GM18517 (cell line): ENCODE measurements around the gene FOLR2.
"Not testable (repeated sequence)": the region's sequence is repeated elsewhere in the genome, so short reads cannot be mapped to it uniquely, and the experiment has no call there.

Experiments used
- ATAC-seq: cut with Tn5 transposase; IDR thresholded peaks from one replicate; pipeline ENCODE4 v1.9.1; 2021; ENCODE audit warnings: mild to moderate bottlenecking, moderate library complexity; ENCODE audit not compliant: unreplicated experiment

FOLR2 gene

GRCh38 chr11:72216638-72217037 is at the start of gene FOLR2:
Gene FOLR2, plus strand, starts transcription at chr11:72216794. Its CDS starts 1,791 bp downstream, at chr11:72218585.
- ATAC-seq = no peak

GRCh38 chr11:72169046-72169555 is 47.5 kb upstream of the FOLR2 start:
- ATAC-seq = not testable (repeated sequence)

GRCh38 chr11:72169754-72170153 is 46.8 kb upstream of the FOLR2 start:
- ATAC-seq = not testable (repeated sequence)

- ATAC-seq = not testable (repeated sequence)
These were observed 44.6 kb upstream of the FOLR2 start for GRCh38 chr11:72172043-72172442.

GRCh38 chr11:72173291-72173690 is 43.3 kb upstream of the FOLR2 start:
- no peak for ATAC-seq

- no peak for ATAC-seq
These were observed 42.1 kb upstream of the FOLR2 start for GRCh38 chr11:72174302-72175070.

GRCh38 chr11:72177656-72178055 is 38.9 kb upstream of the FOLR2 start:
- ATAC-seq = no peak

- ATAC-seq = no peak
These were observed 37.4 kb upstream of the FOLR2 start for GRCh38 chr11:72179049-72179803.

GRCh38 chr11:72179804-72180396 is 36.7 kb upstream of the FOLR2 start:
- no peak for ATAC-seq

GRCh38 chr11:72180892-72181552 is 35.6 kb upstream of the FOLR2 start:
- ATAC-seq = not testable (repeated sequence)

- ATAC-seq = not testable (repeated sequence)
These were observed 35.0 kb upstream of the FOLR2 start for GRCh38 chr11:72181553-72181958.

GRCh38 chr11:72188267-72188666 is 28.3 kb upstream of the FOLR2 start:
- ATAC-seq = no peak

GRCh38 chr11:72189455-72190250 is 26.9 kb upstream of the FOLR2 start:
- ATAC-seq = no peak

GRCh38 chr11:72190631-72191071 is 25.9 kb upstream of the FOLR2 start:
- no peak for ATAC-seq

- no peak for ATAC-seq
These were observed 24.6 kb upstream of the FOLR2 start, which contains the start of gene FOLR1 for GRCh38 chr11:72191961-72192381. Gene FOLR1, plus strand, starts transcription at chr11:72192140. Its CDS starts 34 bp downstream, at chr11:72192174.

GRCh38 chr11:72195518-72196270 is 20.9 kb upstream of the FOLR2 start:
- ATAC-seq = no peak

- not testable (repeated sequence) for ATAC-seq
These were observed 15.1 kb upstream of the FOLR2 start for GRCh38 chr11:72201445-72201844.

GRCh38 chr11:72202571-72202970 is 14.0 kb upstream of the FOLR2 start:
- ATAC-seq = no peak

GRCh38 chr11:72203163-72203562 is 13.4 kb upstream of the FOLR2 start:
- ATAC-seq = no peak
